Activated T-helper 2 cell treated with anti-CD3 and anti-CD28 coated beads, Interferon-gamma antibody, Interleukin-2, Interleukin-4, amounts not matched to agents 10 μg/mL and 5 μg/mL and 100 μg/mL, durations not matched to agents 14 hours and 24 hours and 36 hours (primary cell): ENCODE measurements around the gene ZBTB11. TPM values are rescaled to one million over a fixed set of nuclear protein-coding genes. Genes with fewer than 3 reads are reported as not detected.
A peak's percentile ranks its signal among the peaks of the same experiment; 100 is the strongest.
"Not testable (repeated sequence)": the region's sequence is repeated elsewhere in the genome, so short reads cannot be mapped to it uniquely, and the experiment has no call there.

ENCODE experiments used
- DNase-seq: peaks from one replicate; pipeline ENCODE4 v3.0.0; 2021; ENCODE audit warnings: low spot score
- H3K27ac Mint-ChIP-seq: one replicate; pipeline ENCODE4 v1.8.0; 2021; ENCODE audit warnings: mixed read lengths
- H3K27me3 Mint-ChIP-seq: one replicate; pipeline ENCODE4 v1.8.0; 2021; ENCODE audit warnings: low read depth, mixed read lengths
- H3K36me3 Mint-ChIP-seq: one replicate; pipeline ENCODE4 v1.8.0; 2021; ENCODE audit warnings: low read depth, mixed read lengths
- H3K4me1 Mint-ChIP-seq: one replicate; pipeline ENCODE4 v1.8.0; 2021; ENCODE audit warnings: low read depth, mixed read lengths
- H3K4me3 Mint-ChIP-seq: one replicate; pipeline ENCODE4 v1.8.0; 2021; ENCODE audit warnings: low read depth, mild to moderate bottlenecking, moderate library complexity, mixed read lengths
- H3K9me3 Mint-ChIP-seq: one replicate; pipeline ENCODE4 v1.8.0; 2021; ENCODE audit warnings: mixed read lengths
- intact Hi-C: fragments of 100-400 bp; cut with micrococcal nuclease; formaldehyde crosslinking; loops from one replicate; pipeline ENCODE4 v1.15.1; 2023
- total RNA-seq: library from RNA; stranded (reverse); gene quantifications from 2 replicates; pipeline ENCODE4 v1.2.3, GENCODE V29; 2022

Gene ZBTB11
- total RNA-seq, 1 donor from 2014 or later, result 27.5 TPM

DNA sequence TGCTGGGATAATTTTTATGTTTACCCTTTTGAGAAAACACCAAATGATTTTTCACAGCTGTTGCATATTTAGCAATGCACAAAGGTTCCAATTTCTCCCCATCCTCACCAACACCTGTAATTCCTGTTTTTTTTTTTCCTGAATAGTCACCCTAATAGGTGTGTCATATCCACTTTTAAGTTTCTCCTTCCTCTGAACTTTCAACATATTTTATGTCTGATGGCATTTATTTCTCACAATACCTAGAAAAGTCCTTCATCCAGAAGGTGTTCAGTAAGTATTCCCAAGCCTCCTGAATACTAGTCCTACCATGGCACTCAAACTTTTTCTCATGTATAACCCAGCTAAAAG lies 8.1 kb upstream of the ZBTB11 start:
- no peak for DNase-seq
- H3K9me3 Mint-ChIP-seq, result no peaks in the 10 kb centered on the region
- peaks cover 62% of the 10 kb centered on the region for H3K36me3 Mint-ChIP-seq
- H3K27me3 Mint-ChIP-seq, result no peaks in the 10 kb centered on the region
- peak overlapping the region; percentile 98 for H3K27ac Mint-ChIP-seq
- intact Hi-C loops, result loop anchor here (10.0 kb wide), 2 partner anchors 410 to 1420 kb away; partner anchors contain the start of gene TBC1D23
- H3K4me3 Mint-ChIP-seq, result peak overlapping the region; percentile 99
- H3K4me1 Mint-ChIP-seq, result peaks cover 26% of the 10 kb centered on the region

DNA sequence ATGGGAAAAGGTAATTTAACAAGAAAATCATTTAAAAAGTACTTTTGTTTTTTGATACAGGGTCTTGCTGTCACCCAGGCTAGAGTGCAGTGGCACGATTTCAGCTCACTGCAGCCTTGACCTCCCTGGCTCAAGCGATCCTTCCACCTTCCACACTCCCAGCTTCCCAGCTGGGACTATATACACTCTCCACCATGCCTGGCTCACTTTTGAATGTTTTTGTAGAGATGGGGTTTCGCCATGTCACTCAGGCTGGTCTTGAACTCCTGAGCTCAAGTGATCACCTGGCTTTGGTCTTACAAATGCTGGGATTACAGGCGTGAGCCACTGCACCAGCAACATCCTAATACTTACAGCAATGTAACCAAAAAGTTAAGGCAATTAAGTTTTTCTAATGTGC lies 3.5 kb upstream of the ZBTB11 start:
- Mint-ChIP-seq H3K27ac (no peak overlapping the region), H3K9me3 (no peaks in the 10 kb centered on the region), H3K36me3 (peaks cover 69% of the 10 kb centered on the region), H3K4me1 (peaks cover 32% of the 10 kb centered on the region), H3K4me3 (no peak overlapping the region), H3K27me3 (no peaks in the 10 kb centered on the region)
- intact Hi-C loops, result loop anchor here (10.0 kb wide), 2 partner anchors 414 to 1416 kb away; partner anchors contain the start of gene TBC1D23
- DNase-seq, result no peak

DNA sequence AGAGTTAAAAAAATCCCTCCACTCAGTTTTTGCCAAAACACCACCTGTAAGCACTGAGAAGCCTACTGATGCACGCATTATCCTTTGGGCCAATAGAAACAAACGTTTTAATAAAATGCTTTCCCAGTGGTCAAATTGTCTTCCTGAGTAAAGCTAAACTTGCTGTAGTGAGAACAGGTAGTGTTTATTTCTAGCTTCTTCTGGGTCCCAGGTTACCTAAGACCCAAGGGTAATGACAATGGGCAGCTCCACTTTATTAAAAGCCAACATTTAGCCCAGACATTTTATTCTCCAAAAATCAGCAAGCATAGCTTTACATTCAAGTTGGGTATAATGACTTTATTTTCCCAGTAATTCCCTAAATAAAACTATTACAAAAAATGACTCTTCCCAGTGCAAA lies 1.9 kb upstream of the ZBTB11 start:
- not testable (repeated sequence) for H3K27ac Mint-ChIP-seq, H3K9me3 Mint-ChIP-seq, H3K4me3 Mint-ChIP-seq, H3K27me3 Mint-ChIP-seq, DNase-seq
- Mint-ChIP-seq H3K4me1 (peaks cover 39% of the 10 kb centered on the region), H3K36me3 (peaks cover 63% of the 10 kb centered on the region)
- intact Hi-C loops, result loop anchor here (5.0 kb wide), 2 partner anchors 37 to 162 kb away; no protein-coding TSS in a partner anchor

DNA sequence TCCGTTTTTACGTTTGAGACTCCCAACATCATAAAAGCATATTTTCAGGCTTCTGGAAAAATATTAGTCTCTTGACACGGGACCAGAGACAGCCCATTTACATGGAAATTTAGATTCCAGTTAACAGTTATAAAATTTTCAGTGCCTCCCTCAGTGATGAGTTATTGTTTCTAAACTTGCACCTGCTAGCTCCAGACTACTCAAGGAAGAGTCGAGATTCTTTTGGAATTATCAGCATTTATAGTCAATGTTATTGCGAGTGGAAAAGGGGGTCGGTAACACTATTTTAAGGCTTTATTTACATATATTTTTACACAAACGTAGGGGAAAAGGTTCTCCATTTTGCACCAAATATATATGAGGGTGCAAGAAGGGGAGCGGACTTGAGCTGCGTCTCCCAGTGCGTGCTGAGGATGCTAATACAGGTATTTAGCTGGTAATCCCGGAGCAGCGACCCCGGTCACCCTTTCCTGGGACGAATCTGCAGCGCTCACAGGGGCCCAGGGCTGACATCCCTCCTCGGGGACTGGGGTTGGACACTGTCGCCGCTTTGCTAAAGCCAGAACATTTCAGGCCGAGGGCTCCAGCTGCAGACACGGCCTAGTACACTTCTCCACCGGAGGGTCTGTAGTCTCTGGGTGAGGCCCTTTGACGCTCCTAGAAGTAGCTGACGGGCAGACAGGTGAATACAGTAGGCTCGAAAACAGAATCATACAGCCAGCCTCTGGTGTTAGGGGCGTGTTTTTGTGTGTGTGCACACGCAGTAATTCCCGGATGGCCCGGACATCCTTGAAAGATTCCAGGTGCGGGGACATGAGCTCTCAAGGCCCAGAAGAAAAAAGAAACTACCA lies 729 bp upstream of the ZBTB11 start:
- intact Hi-C loops, result loop anchor here (1.0 to 5.0 kb wide), 6 partner anchors 35 to 1277 kb away; partner anchors contain the start of genes LNP1 and TOMM70
- H3K27ac Mint-ChIP-seq, result peak overlapping the region; percentile 94
- H3K36me3 Mint-ChIP-seq, result peaks cover 60% of the 10 kb centered on the region
- no peaks in the 10 kb centered on the region for H3K27me3 Mint-ChIP-seq
- DNase-seq, result no peak
- no peaks in the 10 kb centered on the region for H3K9me3 Mint-ChIP-seq
- H3K4me1 Mint-ChIP-seq, result peaks cover 44% of the 10 kb centered on the region
- H3K4me3 Mint-ChIP-seq, result peak overlapping the region; percentile 94

DNA sequence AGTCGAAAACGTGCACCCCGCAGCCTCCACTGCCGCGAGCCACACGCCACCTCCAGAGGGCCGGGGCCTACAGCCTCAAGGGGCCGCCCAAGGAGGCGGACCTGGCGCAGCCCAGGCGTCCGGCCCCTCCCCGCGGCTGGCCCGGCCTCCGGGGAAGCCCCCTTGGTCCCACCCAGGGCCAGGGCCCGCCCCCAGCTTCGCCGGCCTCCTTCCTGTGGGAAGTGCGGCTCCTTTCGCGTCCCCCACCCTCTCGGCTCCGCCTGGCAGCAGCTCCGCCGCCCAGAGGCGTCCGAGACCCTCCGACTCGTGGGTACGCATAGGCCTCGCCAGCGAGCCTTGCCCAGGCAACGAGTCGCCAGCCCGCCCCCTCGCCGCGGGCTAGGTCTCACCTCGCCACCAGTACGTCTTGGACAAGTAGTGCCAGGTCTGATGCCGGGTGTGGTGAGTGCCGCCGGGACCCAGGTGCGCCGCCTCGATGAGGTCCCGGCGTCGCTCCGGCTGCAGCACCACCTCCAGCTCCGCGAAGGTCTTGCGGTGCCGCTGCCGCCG lies 642 bp downstream of the ZBTB11 start:
- H3K36me3 Mint-ChIP-seq, result peaks cover 61% of the 10 kb centered on the region
- H3K4me1 Mint-ChIP-seq, result peaks cover 43% of the 10 kb centered on the region

DNA sequence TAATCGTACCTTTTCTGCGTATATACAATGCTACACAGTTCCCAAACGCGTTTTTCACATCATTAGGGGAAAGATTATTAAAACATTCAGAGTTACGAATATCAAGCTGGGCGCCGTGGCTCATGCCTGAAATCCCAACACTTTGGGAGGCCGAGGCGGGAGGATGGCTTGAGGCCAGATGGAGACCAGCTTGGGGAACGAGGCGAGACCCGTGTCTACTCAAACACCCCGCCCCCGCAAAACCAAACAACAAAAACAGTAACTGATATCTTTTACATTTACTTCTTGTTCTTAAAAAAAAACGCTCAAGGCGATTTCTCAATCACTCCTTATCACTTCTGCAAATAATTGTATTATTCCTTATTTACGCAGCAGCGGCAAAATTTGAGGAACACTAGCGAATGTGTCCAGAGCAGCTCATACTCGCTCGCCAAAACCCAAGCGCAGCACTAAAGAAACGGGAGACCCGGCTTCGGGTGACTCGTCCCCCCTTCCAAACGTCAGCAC lies 1.2 kb downstream of the ZBTB11 start:
- Mint-ChIP-seq H3K4me3 (peak overlapping the region; percentile 94), H3K4me1 (peaks cover 41% of the 10 kb centered on the region), H3K27ac (peak overlapping the region; percentile 93), H3K36me3 (peaks cover 61% of the 10 kb centered on the region), H3K27me3 (no peaks in the 10 kb centered on the region), H3K9me3 (no peaks in the 10 kb centered on the region)
- intact Hi-C loops, result loop anchor here (1.0 to 5.0 kb wide), 8 partner anchors 11 to 1275 kb away; partner anchors contain the start of genes CEP97, LNP1, RPL24 and TFG
- DNase-seq, result no peak

More for the DNA sequence above, 642 bp downstream of the ZBTB11 start:
- Mint-ChIP-seq H3K4me3 (peak overlapping the region; percentile 94), H3K9me3 (no peaks in the 10 kb centered on the region), H3K27me3 (no peaks in the 10 kb centered on the region), H3K27ac (peak overlapping the region; percentile 94)
- peak; percentile 94 for DNase-seq
- intact Hi-C loops, result loop anchor here (1.0 to 5.0 kb wide), 8 partner anchors 10 to 1275 kb away; partner anchors contain the start of genes CEP97, LNP1, RPL24 and TFG

DNA sequence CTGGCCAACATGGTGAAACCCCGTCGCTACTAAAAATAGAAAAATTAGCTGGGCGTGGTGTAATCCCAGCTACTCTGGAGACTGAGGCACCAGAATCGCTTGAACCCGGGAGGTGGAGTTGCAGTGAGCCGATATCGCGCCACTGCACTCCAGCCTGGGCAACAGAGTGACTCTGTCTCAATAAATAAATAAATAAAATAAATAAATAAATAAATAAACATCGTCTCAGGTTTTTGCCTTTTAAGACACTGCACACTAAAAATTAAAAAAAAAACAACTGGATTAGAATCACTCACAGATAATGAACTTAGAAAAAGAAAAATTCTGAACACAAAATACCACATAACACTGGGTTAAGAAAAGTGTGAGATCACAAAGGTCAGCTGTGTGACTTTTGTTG lies 2.4 kb downstream of the ZBTB11 start:
- Mint-ChIP-seq H3K4me3 (peak overlapping the region; percentile 94), H3K27ac (no peak overlapping the region), H3K9me3 (no peaks in the 10 kb centered on the region), H3K36me3 (peaks cover 54% of the 10 kb centered on the region), H3K4me1 (peaks cover 41% of the 10 kb centered on the region), H3K27me3 (no peaks in the 10 kb centered on the region)
- intact Hi-C loops, result no loop called here
- DNase-seq, result no peak

DNA sequence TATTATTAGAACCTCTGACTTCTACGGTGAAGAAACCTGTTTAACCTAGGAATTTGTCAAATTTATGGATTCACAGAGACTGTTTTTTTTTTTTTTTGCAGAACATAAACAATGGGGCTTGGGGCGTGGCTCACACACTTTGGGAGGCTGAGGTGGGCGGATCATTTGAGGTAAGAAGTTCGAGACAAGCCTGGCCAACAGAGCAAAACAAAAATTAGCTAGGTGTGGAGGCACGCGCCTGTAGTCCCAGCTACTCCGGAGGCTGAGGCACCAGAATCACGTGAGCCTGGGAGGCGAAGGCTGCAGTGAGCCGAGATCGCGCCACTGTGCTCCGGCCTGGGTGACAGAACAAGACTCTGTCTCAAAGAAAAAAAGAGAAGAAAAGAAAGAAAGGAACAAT lies 3.0 kb downstream of the ZBTB11 start:
- H3K36me3 Mint-ChIP-seq, result peaks cover 56% of the 10 kb centered on the region
- peak overlapping the region; percentile 42 for H3K27ac Mint-ChIP-seq
- intact Hi-C loops, result no loop called here
- no peaks in the 10 kb centered on the region for H3K9me3 Mint-ChIP-seq
- H3K27me3 Mint-ChIP-seq, result no peaks in the 10 kb centered on the region
- peak overlapping the region; percentile 67 for H3K4me3 Mint-ChIP-seq
- no peak for DNase-seq
- H3K4me1 Mint-ChIP-seq, result peaks cover 41% of the 10 kb centered on the region

DNA sequence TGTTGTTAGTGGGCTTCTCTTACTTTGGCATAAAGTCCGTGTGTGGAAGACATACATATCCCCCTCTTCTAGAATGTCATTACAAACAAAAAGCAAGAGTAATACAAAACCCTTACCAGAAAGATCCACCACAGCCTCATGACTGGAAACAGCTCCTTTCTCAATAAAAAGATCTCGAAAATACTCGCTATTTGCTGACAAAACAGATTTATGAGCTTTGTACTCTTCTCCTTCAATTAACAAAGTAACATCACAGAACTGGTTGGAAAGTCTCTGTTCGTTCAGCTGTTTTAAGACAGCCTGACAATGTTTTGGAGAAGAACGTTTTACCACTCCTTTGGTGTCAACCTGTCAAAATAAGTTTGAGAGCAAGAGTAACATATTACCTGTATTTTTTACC lies 5.9 kb downstream of the ZBTB11 start:
- Mint-ChIP-seq H3K36me3 (peaks cover 67% of the 10 kb centered on the region), H3K9me3 (no peaks in the 10 kb centered on the region), H3K27me3 (no peaks in the 10 kb centered on the region), H3K4me3 (no peak overlapping the region), H3K27ac (no peak overlapping the region), H3K4me1 (peaks cover 30% of the 10 kb centered on the region)
- DNase-seq, result no peak
- intact Hi-C loops, result no loop called here

DNA sequence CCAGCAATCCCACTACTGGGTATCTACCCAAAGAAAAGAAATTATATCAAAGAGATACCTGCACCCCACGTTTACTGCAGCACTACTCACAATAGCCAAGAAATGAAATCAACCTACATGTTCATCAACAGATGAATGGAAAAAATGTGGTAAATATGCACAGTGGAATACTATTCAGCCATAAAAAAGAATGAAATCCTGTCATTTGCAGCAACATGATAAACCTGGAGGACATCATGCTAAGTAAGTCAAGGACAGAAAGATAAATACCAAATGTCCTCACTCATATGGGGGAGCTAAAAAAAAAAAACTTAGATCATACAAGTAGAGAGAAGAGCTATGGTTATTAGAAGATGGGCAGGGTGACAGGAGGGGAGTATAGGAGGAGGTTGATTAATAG lies 9.1 kb downstream of the ZBTB11 start:
- Mint-ChIP-seq H3K36me3 (peaks cover 73% of the 10 kb centered on the region), H3K4me1 (peaks cover 8% of the 10 kb centered on the region), H3K9me3 (no peaks in the 10 kb centered on the region), H3K27me3 (no peaks in the 10 kb centered on the region), H3K27ac (no peak overlapping the region), H3K4me3 (no peak overlapping the region)
- DNase-seq, result no peak
- intact Hi-C loops, result no loop called here

DNA sequence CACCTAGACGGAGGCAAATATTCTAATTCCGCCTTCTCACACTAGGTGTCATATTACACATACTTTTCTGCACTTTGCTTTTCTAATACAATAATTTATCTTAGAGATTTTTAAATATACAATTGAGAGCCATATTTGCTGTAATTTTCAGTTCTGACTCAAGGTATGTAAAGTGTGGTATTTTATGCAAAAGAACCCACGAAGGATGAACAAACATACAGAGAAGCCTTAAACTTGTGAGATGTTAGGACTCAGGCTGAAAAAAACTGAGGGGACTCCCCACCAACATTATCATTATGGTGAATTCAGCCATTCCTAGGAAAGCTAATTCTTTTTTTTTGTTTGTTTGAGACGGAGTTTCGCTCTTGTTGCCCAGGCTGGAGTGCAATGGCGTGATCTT lies 9.6 kb downstream of the ZBTB11 start:
- intact Hi-C loops, result no loop called here
- H3K36me3 Mint-ChIP-seq, result peaks cover 72% of the 10 kb centered on the region
- no peaks in the 10 kb centered on the region for H3K9me3 Mint-ChIP-seq
- H3K27ac Mint-ChIP-seq, result no peak overlapping the region
- H3K4me3 Mint-ChIP-seq, result no peak overlapping the region
- peaks cover 3% of the 10 kb centered on the region for H3K4me1 Mint-ChIP-seq
- H3K27me3 Mint-ChIP-seq, result no peaks in the 10 kb centered on the region
- DNase-seq, result no peak

DNA sequence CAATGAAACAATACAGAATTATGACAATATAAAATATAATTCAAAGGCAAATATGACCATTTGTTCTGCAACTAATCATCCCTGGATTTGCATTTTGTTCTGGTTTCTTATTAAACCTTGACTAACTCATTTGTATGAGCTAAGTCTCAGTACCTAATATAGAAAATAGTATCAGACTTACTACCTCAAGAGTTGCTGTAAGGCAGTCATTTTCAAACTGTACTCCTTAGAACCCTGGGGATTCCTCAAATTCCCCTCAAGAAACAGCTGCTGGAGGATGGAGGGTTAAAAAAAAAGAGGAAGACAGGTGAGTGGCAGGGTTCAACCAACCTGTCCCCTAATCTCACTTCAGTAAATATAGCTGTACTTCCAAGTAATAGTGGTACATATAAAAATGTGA lies 11.1 kb downstream of the ZBTB11 start:
- intact Hi-C loops, result no loop called here
- peak overlapping the region; percentile 15 for H3K27ac Mint-ChIP-seq

DNA sequence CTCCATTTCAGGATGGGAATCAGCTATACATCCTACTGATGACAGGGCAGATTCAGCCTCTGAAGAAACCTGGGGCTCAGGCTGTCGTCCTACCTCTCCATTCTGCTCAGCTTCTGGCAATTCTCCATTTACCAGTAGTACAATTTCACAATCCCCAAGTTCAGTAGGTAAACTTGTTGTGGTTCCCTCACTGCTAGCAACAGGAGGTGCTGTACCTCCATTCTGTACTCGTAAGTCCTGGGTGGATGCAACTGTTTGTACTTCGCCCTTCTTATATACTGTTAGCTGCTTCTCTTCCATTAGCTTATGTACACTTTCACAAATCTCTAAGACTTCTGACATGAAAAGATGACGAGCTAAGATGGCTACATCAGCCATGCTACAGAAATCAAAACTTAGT lies 11.6 kb downstream of the ZBTB11 start:
- Mint-ChIP-seq H3K4me3 (no peak overlapping the region), H3K27ac (no peak overlapping the region), H3K36me3 (peaks cover 67% of the 10 kb centered on the region), H3K4me1 (no peaks in the 10 kb centered on the region), H3K27me3 (no peaks in the 10 kb centered on the region), H3K9me3 (no peaks in the 10 kb centered on the region)
- DNase-seq, result no peak
- intact Hi-C loops, result no loop called here

More for the DNA sequence above, 11.1 kb downstream of the ZBTB11 start:
- no peaks in the 10 kb centered on the region for H3K27me3 Mint-ChIP-seq
- no peak for DNase-seq
- H3K4me3 Mint-ChIP-seq, result no peak overlapping the region
- H3K36me3 Mint-ChIP-seq, result peaks cover 64% of the 10 kb centered on the region
- H3K4me1 Mint-ChIP-seq, result peaks cover under 1% of the 10 kb centered on the region
- no peaks in the 10 kb centered on the region for H3K9me3 Mint-ChIP-seq
